Measurements from ENCODE around the gene SSH3. TPM values are rescaled to one million over a fixed set of nuclear protein-coding genes. Genes with fewer than 3 reads are reported as not detected.
A peak's percentile ranks its signal among the peaks of the same experiment; 100 is the strongest.
"Not testable (repeated sequence)": the region's sequence is repeated elsewhere in the genome, so short reads cannot be mapped to it uniquely, and the experiment has no call there.

The SSH3 gene
- polyA plus RNA-seq, 3 donors: 19.1 to 32.6 (median 23.1) TPM

DNA sequence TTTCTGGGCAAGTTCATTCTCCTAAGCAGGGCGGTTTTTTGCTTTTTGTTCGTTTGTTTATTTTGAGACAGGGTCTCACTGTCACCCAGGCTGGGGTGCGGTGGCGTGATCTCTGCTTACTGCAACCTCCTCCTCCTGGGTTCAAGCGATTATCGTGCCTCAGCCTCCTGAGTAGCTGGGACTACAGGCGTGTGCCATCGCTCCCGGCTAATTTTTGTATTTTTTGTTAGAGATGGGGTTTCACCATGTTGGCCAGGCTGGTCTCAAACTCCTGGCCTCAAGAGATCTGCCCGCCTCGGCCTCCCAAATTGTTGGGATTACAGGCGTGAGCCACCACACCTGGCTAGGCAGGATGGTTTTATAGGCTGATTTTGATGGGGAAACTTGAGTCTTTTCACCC lies 15.5 kb downstream of the SSH3 start:
- not testable (repeated sequence) for DNase-seq (ENCODE audit: extremely low read depth in 1 of 11, low read depth in 9 of 11, low spot score in 4 of 11)

DNA sequence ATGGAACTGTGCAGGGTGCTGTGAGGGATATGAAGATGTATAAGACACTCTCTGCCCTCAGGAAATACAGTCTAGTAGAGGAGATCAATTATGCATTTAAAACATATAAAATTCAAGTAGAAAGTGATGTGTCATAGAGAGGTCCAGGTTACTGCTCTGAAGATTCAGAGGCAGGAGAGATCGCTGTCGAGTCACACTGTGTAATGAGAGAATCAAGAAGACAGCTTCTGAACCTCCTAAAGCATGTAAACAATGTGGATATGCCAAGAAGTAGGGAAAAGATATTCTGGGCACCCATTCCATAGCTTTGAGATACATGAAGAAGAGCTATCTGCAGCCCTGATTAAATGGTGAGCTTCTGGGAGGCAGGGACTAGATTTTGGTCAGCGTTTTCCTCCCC lies 16.7 kb downstream of the SSH3 start:
- DNase-seq (ENCODE audit: extremely low read depth in 1 of 11, low read depth in 9 of 11, low spot score in 4 of 11): no peak

DNA sequence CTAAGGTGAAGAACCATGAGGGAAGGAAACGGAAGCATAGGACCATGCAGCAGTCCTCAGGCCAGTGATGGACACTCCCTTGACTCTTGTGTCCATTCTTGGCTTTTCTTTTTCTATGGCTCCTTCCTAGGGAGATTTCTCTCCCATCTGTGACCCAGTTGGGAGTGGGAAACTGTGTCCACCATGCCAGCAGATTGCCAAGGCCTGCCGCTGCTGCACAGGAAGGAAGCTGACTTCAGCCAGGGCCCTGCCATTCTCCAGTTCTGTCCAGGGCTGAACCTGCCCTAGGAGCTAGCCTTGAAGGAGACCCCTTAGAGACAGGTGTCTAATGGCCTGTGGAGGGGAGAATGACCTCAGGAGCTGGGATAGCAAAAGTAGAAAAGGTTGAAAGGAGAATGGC lies 17.4 kb downstream of the SSH3 start:
- no peak for DNase-seq (ENCODE audit: extremely low read depth in 1 of 11, low read depth in 9 of 11, low spot score in 4 of 11)

DNA sequence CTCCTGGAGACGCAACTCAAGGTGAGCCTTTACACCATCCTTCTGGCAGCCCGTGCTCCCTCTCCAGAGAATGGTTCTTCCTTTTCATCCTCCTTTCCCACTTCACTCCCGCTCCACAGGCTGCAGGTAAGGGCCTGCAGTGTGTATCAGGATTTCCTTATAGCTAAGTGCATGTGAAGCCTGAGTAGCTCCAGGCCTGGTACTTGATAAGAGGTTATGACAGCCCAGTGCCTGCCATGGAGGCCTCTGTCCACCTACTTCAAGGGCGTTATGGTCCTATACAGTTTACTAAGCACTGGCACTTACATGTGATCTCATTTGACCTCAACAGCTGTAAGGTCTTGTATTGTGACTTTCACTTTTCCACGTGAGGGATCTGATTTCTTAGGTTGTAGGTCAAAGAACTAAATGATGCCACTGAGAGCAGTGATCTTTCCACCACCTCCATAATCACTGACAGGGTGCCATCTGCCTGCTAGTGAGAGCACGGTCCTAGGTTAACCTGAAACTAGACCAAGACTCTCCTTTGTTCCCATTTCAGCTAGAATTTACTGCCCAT lies 18.1 kb downstream of the SSH3 start:
- no peak for DNase-seq (ENCODE audit: extremely low read depth in 1 of 11, low read depth in 9 of 11, low spot score in 4 of 11)

DNA sequence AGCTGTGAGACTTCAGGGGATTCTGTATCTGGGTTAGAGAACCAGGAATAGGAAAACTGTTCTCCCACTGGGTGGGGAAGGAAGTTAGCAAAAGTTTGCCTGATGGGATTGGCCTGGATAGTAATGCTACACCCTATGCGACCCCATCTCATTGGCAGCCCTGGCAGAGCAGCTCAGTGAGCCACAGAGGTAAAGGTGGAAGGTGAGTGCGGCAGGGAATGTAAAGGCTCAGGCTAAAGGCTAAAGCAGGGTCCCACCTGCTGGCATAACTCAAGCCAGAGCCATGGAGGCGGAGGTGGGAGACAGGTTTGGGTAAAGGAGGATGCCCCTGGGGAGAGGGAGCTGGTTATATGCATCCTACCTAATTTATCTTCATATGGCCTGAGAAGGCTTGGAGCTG lies 18.7 kb downstream of the SSH3 start:
- DNase-seq (ENCODE audit: extremely low read depth in 1 of 11, low read depth in 9 of 11, low spot score in 4 of 11): no peak

DNA sequence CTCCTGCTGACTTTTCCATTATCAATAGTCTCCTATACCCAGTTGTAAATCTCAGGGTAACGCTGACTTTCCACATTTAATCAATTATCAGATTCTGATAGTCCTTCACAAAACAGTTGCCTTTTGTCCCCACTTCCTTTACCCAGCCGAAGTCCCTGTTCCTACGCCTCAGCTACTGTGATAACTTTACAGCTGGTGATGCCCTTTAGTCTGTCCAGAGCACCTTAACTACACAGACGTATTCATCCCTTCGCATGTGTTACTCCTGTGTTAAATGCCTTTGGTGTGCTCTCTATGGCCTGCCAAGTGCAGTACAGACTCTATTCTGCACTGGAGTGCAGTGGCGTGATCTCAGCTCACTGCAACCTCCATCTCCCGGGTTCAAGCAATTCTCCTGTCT lies 20.2 kb downstream of the SSH3 start:
- DNase-seq (ENCODE audit: extremely low read depth in 1 of 11, low read depth in 9 of 11, low spot score in 4 of 11): no peak

DNA sequence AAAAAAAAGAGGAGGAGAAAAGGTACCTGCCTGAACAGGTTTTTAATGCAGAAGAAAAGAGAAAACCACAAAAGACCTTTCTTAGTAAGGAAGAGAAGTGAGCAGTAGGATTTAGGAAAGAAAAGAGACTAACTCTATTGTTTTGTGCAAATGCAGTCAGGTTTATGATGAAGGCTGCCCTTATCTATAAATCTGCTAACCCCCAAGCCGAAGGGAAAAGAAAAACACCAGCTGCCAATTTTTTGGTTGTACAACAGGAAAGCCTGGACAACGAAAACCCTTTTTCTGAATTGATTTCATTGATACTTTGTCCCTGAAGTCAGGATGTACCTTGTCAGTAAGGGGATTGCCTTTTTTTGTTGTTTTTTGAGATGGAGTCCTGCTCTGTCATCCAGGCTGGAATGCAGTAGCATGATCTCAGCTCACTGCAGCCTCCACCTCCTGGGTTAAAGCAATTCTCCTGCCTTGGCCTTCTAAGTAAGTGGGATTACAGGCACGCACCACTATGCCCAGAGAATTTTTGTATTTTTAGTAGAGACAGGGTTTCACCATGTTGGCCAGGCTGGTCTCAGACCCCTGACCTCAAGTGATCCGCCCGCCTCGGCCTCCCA lies 28.9 kb downstream of the SSH3 start:
- no peak for DNase-seq (ENCODE audit: extremely low read depth in 1 of 11, low read depth in 9 of 11, low spot score in 4 of 11)

DNA sequence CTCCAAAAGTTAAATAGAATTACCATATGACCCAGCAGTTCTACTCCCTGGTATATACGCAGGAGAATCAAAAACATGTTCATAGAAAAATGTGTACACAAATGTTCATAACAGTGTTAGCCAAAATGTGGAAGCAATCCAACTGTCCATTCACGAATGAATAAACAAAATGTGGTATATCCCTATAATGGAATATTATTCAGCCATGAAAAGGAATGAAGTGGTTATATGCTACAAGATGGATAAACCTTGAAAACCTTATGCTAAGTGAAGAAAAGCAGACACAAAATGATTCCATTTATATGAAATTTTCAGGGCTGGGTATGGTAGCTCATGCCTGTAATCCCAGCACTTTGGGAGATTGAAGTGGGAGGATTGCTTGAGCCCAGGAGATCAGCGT lies 33.9 kb downstream of the SSH3 start:
- no peak for DNase-seq (ENCODE audit: extremely low read depth in 1 of 11, low read depth in 9 of 11, low spot score in 4 of 11)

DNA sequence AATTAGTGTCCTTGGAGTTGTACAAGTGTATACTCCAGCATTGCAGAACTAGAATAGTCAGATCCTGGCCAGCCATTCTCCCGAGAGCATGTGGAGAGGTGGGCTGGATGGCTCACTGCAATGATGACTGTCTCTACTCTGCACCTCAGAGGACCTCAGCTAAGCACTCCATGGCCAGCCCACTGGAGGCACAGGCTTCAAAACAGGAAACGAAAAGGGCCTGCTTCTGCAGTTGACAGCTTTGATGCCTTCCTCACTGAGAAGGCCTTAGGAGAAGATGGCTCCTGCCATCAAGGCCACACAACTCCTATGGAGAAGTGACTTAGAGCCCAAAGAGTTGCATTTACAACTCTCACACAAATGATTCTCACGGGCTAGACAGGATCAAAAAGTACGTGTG lies 40.9 kb downstream of the SSH3 start:
- no peak for DNase-seq (ENCODE audit: extremely low read depth in 1 of 11, low read depth in 9 of 11, low spot score in 4 of 11)

DNA sequence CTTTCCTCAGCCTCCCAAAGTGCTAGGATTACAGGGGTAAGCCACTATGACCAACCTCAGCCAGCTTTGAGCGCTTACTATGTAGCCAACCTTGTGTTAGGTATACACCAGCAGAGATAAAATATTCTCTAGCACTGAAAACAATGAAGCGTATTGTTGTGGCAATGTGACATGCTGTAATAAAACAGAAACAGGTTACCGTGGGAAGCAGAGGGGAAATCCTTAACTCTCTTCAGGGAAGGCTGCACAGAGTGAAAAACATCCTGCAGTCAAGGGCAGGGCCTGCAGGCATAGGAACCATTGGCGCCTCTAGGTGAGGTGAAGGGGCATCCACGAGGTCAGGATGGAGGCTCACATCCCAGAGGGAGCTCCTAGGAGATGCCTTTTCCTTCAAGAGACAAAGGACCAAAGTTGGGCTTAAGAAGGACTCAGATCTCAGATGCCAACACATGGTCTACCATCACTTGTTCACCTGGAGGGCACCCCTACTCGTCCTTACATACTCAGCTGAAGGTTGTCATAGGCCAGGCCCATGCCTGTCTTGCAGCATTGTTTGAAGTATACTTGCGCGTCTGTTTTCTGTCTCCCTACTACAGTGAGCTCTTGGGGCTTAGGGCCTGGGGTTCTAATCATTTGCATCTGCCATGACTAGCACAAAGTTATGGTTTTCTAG lies 42.1 kb downstream of the SSH3 start:
- DNase-seq (ENCODE audit: extremely low read depth in 1 of 11, low read depth in 9 of 11, low spot score in 4 of 11): no peak

DNA sequence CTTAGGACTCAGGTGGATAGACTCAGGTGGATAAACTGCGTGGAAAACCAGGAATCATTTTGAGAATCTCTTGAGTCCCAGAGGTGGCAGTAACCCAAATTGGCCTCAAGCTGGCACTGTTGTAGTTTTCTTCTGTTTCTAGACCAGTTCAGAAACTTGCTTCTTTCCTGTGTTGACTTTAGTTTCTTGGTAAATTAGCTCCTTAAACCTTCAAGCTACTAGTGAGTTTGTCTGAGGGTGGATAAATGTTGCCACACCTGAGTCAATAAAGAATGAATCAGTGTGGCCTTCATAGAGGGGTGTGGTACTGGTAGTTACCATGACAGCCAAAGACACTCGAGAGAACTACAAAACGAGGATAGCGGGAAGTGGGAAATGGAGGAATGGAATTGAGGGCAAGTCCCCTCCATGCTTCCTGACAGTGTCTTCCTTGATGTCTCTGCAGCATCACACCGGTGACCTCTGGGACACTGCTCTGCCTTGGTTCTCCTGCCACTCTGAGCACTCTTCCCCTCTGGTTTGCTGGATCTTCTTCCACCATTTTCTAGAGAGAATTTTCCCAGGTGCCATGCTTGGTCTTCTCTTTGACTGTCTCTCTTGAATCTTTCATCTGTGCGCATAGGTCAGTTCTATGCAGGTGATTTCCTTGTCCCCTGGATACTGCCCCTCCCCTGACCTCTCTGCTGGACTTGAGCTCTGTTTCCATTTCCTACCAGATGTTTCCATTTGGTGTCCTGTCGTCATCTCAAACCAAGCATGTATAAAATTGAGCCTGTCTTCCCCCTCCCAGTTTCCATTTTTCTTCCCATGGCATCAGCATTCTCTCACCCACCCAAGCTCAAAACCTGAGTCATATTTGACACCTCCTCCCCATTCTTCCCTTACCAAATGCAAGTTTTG lies 42.8 kb downstream of the SSH3 start:
- no peak for DNase-seq (ENCODE audit: extremely low read depth in 1 of 11, low read depth in 9 of 11, low spot score in 4 of 11)

DNA sequence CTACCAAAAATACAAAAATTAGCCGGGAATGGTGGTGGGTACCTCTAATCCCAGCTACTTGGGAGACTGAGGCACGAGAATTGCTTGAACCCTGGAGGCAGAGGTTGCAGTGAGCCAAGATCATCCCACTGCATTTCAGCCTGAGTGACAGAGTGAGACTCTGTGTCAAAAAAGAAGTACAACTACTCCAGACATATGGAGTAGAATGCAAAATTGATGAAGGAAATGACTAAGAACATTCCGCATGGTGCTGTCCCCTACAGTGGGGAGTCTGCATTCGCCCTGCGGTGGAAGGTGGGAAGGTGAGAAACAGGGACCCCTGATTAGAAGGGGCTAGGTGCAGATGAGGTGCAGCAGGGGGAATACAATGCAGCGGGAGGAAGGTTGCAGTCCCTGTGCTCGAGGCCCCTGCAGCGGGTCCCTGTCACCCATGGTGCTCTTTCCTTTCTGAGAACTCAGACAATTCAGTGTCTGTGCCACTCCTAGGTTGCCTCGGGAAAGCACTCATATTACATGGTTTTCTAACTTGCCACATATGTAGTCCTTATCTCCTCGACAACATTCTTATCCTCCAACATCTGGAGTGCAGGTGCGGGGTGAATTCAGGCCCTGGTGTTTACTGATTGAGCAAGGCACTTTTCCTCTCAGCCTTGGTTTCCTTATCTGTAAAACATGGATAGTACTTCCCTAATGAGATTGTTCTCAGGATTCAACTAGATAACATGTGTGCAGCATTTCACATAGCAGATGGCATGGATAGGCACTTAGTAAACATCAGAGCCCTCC lies 44.8 kb downstream of the SSH3 start:
- no peak for DNase-seq (ENCODE audit: extremely low read depth in 1 of 11, low read depth in 9 of 11, low spot score in 4 of 11)

DNA sequence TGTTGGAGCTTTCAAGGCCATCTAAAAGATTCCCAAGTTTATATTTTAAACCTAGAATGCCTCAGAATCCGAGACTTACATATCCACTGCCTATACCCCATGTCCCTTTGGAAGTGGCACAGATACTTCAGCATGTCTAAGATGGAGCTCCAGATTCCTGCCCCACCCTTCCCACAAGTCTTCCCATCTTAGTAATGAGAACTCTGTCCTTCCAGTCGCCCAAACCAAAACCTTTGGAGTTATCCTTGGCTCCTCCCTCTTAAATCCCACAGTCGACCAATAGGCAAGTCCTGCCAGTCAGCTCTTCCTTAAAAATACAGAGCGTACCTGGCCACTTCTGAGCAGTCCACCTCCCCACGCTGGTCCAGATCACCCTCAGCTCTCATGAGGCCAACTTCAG lies 45.7 kb downstream of the SSH3 start:
- DNase-seq (ENCODE audit: extremely low read depth in 1 of 11, low read depth in 9 of 11, low spot score in 4 of 11): no peak

DNA sequence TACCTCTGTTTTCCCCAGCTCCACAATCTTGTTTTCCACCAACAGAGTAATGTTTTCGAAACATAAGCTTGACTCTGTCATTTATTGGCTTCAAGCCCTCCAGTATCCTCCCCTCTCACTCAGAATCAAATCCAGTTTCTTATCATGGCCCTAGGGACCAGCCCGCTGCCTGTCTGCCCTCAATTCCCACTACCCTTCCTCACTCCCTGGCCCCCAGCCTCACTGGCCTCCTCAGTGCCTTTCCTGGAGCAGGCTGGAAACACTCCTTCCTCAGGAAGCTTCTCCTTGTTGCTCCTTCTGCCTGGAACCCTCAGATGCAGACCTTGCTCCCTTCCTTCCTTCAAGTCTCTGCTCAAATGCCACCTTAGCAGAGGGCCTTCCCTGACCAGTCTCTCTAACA lies 46.1 kb downstream of the SSH3 start:
- DNase-seq (ENCODE audit: extremely low read depth in 1 of 11, low read depth in 9 of 11, low spot score in 4 of 11): no peak

DNA sequence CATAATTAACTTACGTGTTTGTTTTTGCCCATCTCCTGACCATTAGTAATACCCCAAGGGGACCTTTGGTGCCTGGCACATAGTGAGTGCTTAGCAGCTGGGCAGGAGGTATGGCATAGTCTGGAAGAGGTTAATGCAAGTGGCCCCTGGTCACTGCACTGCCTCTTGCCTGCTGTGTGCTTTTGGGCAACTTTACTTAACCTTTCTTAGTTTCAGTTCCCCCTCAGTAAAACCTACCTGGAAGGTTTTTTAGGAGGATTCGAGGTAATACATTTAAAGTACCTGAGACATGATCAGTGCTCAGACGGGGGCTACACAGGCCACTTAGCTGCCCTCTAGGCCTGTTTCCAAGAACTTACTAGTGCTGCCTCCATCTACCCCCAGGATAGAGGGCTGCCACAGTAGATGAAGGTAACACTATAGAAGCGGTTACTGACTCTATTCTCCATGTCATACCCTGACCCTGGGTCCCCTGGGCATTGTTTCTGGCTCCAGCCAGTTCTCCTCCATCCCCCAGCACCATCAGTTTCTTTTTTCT lies 46.7 kb downstream of the SSH3 start:
- no peak for DNase-seq (ENCODE audit: extremely low read depth in 1 of 11, low read depth in 9 of 11, low spot score in 4 of 11)

DNA sequence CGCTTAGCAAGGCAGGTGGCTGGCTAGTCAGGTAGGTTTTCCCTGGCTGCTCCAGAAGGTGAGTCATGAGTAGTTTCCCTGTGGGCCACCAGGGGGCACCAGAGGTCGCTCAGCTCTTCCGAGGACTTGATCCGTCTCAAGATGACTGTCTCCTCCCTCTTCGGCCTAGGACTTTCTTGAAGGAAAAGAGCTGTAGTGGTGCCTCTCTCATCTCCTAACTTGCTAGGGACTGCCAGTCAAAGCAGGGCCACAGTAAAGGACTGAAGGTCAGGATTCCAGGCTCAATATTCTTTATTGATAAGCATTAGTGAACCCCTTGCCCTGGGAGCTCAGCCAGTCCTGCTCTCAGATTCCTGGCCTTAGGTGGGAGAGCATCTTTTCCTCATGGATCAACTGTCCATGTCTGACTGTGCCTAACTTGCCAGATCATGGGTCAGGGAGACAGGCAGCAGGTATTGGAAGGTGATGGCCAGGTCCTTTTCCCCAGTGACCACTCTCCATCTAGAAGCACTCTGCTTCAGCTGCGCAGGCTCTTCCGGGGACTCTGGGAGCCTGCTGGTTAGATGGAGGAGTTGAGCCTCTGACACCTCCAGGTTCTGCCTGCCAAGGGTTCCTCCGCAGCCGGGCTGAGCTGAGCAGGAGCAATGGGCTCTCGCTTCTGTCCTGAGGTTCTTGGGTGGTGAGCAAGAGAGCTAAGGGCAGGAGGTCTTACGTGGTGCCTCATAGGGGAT lies 48.1 kb downstream of the SSH3 start:
- peak in 1 of 11 donors; percentile 69 for DNase-seq (ENCODE audit: extremely low read depth in 1 of 11, low read depth in 9 of 11, low spot score in 4 of 11)

DNA sequence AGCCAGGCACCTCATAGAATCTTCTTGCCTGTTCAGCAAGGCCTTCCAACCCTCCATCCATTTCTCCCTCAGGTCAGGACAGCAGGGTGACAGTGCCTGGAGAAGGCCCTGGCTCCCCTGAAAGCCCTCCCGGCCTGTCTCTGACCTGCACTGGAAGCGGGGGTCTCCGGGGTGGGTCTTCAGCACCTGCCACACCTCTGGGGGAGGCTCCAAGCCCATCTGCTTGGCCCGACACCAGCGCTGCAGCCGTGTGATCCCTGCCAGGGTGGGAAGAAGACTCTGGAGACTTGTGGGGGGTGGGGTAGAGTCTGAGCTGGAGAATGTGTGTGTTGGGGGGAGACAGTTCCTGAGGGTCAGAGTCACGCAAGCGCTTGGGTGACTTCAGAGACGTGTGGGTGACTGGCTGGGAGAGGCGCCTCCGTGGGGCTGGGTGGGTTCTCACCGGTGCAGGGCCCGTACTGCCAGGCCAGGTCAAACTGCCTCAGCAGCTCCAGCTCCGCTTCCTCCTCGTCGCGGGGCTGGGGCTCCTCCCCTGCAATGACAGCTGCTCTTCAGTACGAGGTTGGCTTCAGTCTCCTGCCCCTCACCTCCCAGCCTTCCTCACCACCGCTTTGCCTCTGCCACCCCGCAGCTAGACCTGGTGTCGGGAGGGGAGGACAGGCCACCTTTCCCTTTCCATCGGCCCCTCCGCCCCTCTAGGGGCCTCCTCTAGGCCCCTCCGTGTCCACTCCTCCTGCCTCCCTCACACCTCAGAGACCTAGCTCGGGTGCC lies 49.4 kb downstream of the SSH3 start:
- no peak for DNase-seq (ENCODE audit: extremely low read depth in 1 of 11, low read depth in 9 of 11, low spot score in 4 of 11)
